Smooth muscle cell (in vitro differentiated cells): Measurements from ENCODE around the gene KRT7. TPM values are rescaled to one million over a fixed set of nuclear protein-coding genes. Genes with fewer than 3 reads are reported as not detected.

Source experiments
- DNase-seq: peaks from one replicate; lab custom pipeline; 2025; ENCODE audit not compliant: unreplicated experiment; lab: John Stamatoyannopoulos, UW
- H2AFZ ChIP-seq: fragments of 200-600 bp; sonication (generic); 2 replicates; pipeline ENCODE4 v1.6.0; 2016; ENCODE audit warnings: antibody characterized with exemption, low read depth, mild to moderate bottlenecking
- H3F3A ChIP-seq: fragments of 200-600 bp; sonication (generic); 2 replicates; pipeline ENCODE4 v1.6.0; 2017; ENCODE audit warnings: antibody characterized with exemption, low read depth
- H3K27ac ChIP-seq: fragments of 200-600 bp; sonication (generic); 2 replicates; pipeline ENCODE4 v1.5.1; 2016; ENCODE audit warnings: low read depth, mild to moderate bottlenecking
- H3K27me3 ChIP-seq: fragments of 200-600 bp; sonication (generic); 2 replicates; pipeline ENCODE4 v1.6.1; 2016; ENCODE audit warnings: low read depth, mild to moderate bottlenecking
- H3K36me3 ChIP-seq: fragments of 200-600 bp; sonication (generic); 2 replicates; pipeline ENCODE4 v1.5.1; 2016; ENCODE audit warnings: low read depth
- H3K4me1 ChIP-seq: fragments of 200-600 bp; sonication (generic); 2 replicates; pipeline ENCODE4 v1.5.1; 2016; ENCODE audit warnings: low read depth
- H3K4me2 ChIP-seq: fragments of 200-600 bp; sonication (generic); 2 replicates; pipeline ENCODE4 v1.6.0; 2016; ENCODE audit warnings: mild to moderate bottlenecking
- H3K4me3 ChIP-seq: fragments of 200-600 bp; sonication (generic); 2 replicates; pipeline ENCODE4 v1.5.1; 2016; ENCODE audit warnings: mild to moderate bottlenecking
- H3K79me2 ChIP-seq: fragments of 200-600 bp; sonication (generic); 2 replicates; pipeline ENCODE4 v1.6.0; 2016; ENCODE audit warnings: low read depth, mild to moderate bottlenecking
- H3K9ac ChIP-seq: fragments of 200-600 bp; sonication (generic); 2 replicates; pipeline ENCODE4 v1.6.0; 2016; ENCODE audit warnings: low read depth
- H3K9me3 ChIP-seq: fragments of 200-600 bp; sonication (generic); replicated peaks from 2 replicates; pipeline ENCODE4 v1.5.1; 2016; ENCODE audit warnings: low read depth
- H4K20me1 ChIP-seq: fragments of 200-600 bp; sonication (generic); 2 replicates; pipeline ENCODE4 v1.6.0; 2016; ENCODE audit warnings: low read depth
- WGBS: methylation state at CpG from one replicate; pipeline ENCODE4 v1.1.7; 2016; ENCODE audit warnings: low lambda C conversion rate; 5-methylcytosine and 5-hydroxymethylcytosine counted together
- polyA plus RNA-seq: library from polyadenylated mRNA; unstranded; fragments of >200 nt; fragmentation: Nextera tagmentation; extraction: Ambion mirVana; gene quantifications from 2 replicates; pipeline ENCODE4 v1.2.1, GENCODE V29; 2016
- total RNA-seq: library from RNA; depleted of rRNA; stranded (reverse); fragments of >200 nt; gene quantifications from 2 replicates; pipeline ENCODE4 v1.2.3, GENCODE V29; 2014
- TF ChIP-seq, protein P1 (sequence below): fragments of 200-600 bp; sonication (generic); IDR thresholded peaks from 2 replicates; pipeline ENCODE4 v1.5.1; 2017; ENCODE audit warnings: borderline replicate concordance, mild to moderate bottlenecking, antibody characterized with exemption; ENCODE audit not compliant: insufficient read depth, poor library complexity, severe bottlenecking

The KRT7 gene
- total and polyA plus RNA-seq, 2 experiments from 2014 or later, result 190 to 214 TPM

- TF ChIP-seq, protein P1, sequence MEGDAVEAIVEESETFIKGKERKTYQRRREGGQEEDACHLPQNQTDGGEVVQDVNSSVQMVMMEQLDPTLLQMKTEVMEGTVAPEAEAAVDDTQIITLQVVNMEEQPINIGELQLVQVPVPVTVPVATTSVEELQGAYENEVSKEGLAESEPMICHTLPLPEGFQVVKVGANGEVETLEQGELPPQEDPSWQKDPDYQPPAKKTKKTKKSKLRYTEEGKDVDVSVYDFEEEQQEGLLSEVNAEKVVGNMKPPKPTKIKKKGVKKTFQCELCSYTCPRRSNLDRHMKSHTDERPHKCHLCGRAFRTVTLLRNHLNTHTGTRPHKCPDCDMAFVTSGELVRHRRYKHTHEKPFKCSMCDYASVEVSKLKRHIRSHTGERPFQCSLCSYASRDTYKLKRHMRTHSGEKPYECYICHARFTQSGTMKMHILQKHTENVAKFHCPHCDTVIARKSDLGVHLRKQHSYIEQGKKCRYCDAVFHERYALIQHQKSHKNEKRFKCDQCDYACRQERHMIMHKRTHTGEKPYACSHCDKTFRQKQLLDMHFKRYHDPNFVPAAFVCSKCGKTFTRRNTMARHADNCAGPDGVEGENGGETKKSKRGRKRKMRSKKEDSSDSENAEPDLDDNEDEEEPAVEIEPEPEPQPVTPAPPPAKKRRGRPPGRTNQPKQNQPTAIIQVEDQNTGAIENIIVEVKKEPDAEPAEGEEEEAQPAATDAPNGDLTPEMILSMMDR, result no peak
- peaks cover 27% of the 10 kb centered on the region for H3K27me3 ChIP-seq
- H3K36me3 ChIP-seq, result no peaks in the 10 kb centered on the region
- no peaks in the 10 kb centered on the region for H3K9me3 ChIP-seq
- H3K4me3 ChIP-seq, result no peak overlapping the region
- no peak overlapping the region for H2AFZ ChIP-seq
- 68% methylated on average over 3 of the region's 3 CpGs for WGBS
- no peak for DNase-seq
- peaks cover 14% of the 10 kb centered on the region for H3K4me1 ChIP-seq
- no peak overlapping the region for H3K27ac ChIP-seq
- no peak overlapping the region for H3K9ac ChIP-seq
- no peaks in the 10 kb centered on the region for H3F3A ChIP-seq
- H3K4me2 ChIP-seq, result no peak overlapping the region
- no peaks in the 10 kb centered on the region for H3K79me2 ChIP-seq
- no peaks in the 10 kb centered on the region for H4K20me1 ChIP-seq
Observed at GRCh38 chr12:52228366-52228765, 4.7 kb upstream of the KRT7 start.

DNA sequence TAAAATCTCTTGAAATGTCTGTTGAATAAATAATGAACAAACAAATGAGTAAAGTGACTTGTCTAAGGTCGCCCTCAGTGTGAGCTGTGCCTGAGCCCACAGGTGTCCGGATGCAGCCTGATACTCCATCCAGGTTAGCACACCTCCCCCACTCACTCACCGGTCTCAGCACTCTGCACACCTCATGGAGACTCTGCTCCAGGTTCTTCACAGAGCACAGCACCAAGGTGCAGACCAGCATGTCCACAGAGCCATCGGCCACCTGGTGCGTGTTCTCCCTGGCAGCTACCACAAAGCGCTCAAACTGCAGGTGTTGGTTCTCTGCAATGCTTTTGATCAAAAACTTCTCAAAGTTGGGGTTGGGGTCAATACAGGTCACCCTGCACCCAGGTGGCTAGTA, 4.1 kb upstream of the KRT7 start:
- Histone ChIP-seq H3K9me3 (no peaks in the 10 kb centered on the region), H3K36me3 (no peaks in the 10 kb centered on the region), H3K4me2 (no peak overlapping the region), H3K4me3 (no peak overlapping the region), H3K27me3 (peaks cover 33% of the 10 kb centered on the region), H2AFZ (no peak overlapping the region), H3K4me1 (peaks cover 14% of the 10 kb centered on the region), H3F3A (no peaks in the 10 kb centered on the region), H4K20me1 (no peaks in the 10 kb centered on the region), H3K9ac (no peak overlapping the region), H3K79me2 (no peaks in the 10 kb centered on the region), H3K27ac (no peak overlapping the region)
- DNase-seq, result no peak
- TF ChIP-seq, protein P1, result no peak
- 84% methylated on average over 6 of the region's 6 CpGs for WGBS

GRCh38 chr12:52229836-52230343, 3.2 kb upstream of the KRT7 start:
- H3K4me3 ChIP-seq, result no peak overlapping the region
- no peak overlapping the region for H3K9ac ChIP-seq
- peak overlapping the region; percentile 62 for H3K27ac ChIP-seq

More at GRCh38 chr12:52229836-52230343, 3.2 kb upstream of the KRT7 start:
- peaks cover 42% of the 10 kb centered on the region for H3K27me3 ChIP-seq
- DNase-seq, result no peak
- TF ChIP-seq, protein P1, result no peak
- H4K20me1 ChIP-seq, result peaks cover 6% of the 10 kb centered on the region
- no peaks in the 10 kb centered on the region for H3K79me2 ChIP-seq
- H3K9me3 ChIP-seq, result no peaks in the 10 kb centered on the region
- no peak overlapping the region for H2AFZ ChIP-seq
- peaks cover 14% of the 10 kb centered on the region for H3K4me1 ChIP-seq
- WGBS, result 94% methylated on average over 2 of the region's 2 CpGs
- no peaks in the 10 kb centered on the region for H3K36me3 ChIP-seq
- peak overlapping the region; percentile 49 for H3K4me2 ChIP-seq
- no peaks in the 10 kb centered on the region for H3F3A ChIP-seq
